ENCODE measurements around the gene THOC2. TPM values are rescaled to one million over a fixed set of nuclear protein-coding genes. Genes with fewer than 3 reads are reported as not detected.

The THOC2 gene
- total RNA-seq, 2 donors from 2014 or later = 88.8 to 93.2 TPM

GRCh38 chrX:123695242-123695641 lies 37.6 kb downstream of the THOC2 start:
- Histone ChIP-seq H3K36me3 (ENCODE audit: control insufficient read depth, insufficient read depth, low read length) (peaks cover 24% of the 10 kb centered on the region), H3K27ac (ENCODE audit: low read depth, low read length) (no peak overlapping the region), H3K4me3 (ENCODE audit: low read length) (no peak overlapping the region), H3K9me3 (ENCODE audit: control insufficient read depth, low read length) (no peaks in the 10 kb centered on the region), H3K9ac (ENCODE audit: extremely low read depth, low read length, poor library complexity, severe bottlenecking) (no peak overlapping the region), H3K27me3 (ENCODE audit: control insufficient read depth, insufficient read depth, low read length, poor library complexity, severe bottlenecking) (no peaks in the 10 kb centered on the region), H3K4me1 (ENCODE audit: control insufficient read depth, insufficient read depth, low read length) (no peaks in the 10 kb centered on the region)
- H3K4me3 Mint-ChIP-seq = no peak overlapping the region
- no peak overlapping the region for H3K27ac Mint-ChIP-seq
- H3K27me3 Mint-ChIP-seq (ENCODE audit: insufficient read depth) = no peaks in the 10 kb centered on the region
- peaks cover 17% of the 10 kb centered on the region for H3K36me3 Mint-ChIP-seq (ENCODE audit: low read depth)
- no peak for DNase-seq
- no peak for TF ChIP-seq CTCF (conservative IDR thresholded peaks at IDR 0.05)
- H3K4me1 Mint-ChIP-seq = no peaks in the 10 kb centered on the region
- H3K9me3 Mint-ChIP-seq = peaks cover 26% of the 10 kb centered on the region

- no peak for DNase-seq
- H3K4me3 Mint-ChIP-seq = no peak overlapping the region
- no peak overlapping the region for H3K9ac ChIP-seq (ENCODE audit: extremely low read depth, low read length, poor library complexity, severe bottlenecking)
- no peak overlapping the region for H3K27ac ChIP-seq (ENCODE audit: low read depth, low read length)
- H3K4me3 ChIP-seq (ENCODE audit: low read length) = no peak overlapping the region
- H3K36me3 ChIP-seq (ENCODE audit: control insufficient read depth, insufficient read depth, low read length) = peaks cover 27% of the 10 kb centered on the region
- peaks cover 31% of the 10 kb centered on the region for H3K9me3 Mint-ChIP-seq
- H3K9me3 ChIP-seq (ENCODE audit: control insufficient read depth, low read length) = no peaks in the 10 kb centered on the region
- no peaks in the 10 kb centered on the region for H3K4me1 Mint-ChIP-seq
- H3K27me3 ChIP-seq (ENCODE audit: control insufficient read depth, insufficient read depth, low read length, poor library complexity, severe bottlenecking) = no peaks in the 10 kb centered on the region
- no peak overlapping the region for H3K27ac Mint-ChIP-seq
- WGBS, 2 experiments (ENCODE audit: insufficient coverage in 1 of 2, insufficient read length in 1 of 2) = 100% methylated on average over 1 to 3 of the region's 5 CpGs
- H3K27me3 Mint-ChIP-seq (ENCODE audit: insufficient read depth) = no peaks in the 10 kb centered on the region
- TF ChIP-seq CTCF (conservative IDR thresholded peaks at IDR 0.05) = no peak
- H3K36me3 Mint-ChIP-seq (ENCODE audit: low read depth) = peaks cover 18% of the 10 kb centered on the region
- H3K4me1 ChIP-seq (ENCODE audit: control insufficient read depth, insufficient read depth, low read length) = no peaks in the 10 kb centered on the region
Observed at GRCh38 chrX:123691776-123692175, 41.1 kb downstream of the THOC2 start.

- Histone ChIP-seq H3K4me3 (ENCODE audit: low read length) (no peak overlapping the region), H3K36me3 (ENCODE audit: control insufficient read depth, insufficient read depth, low read length) (peaks cover 16% of the 10 kb centered on the region), H3K9ac (ENCODE audit: extremely low read depth, low read length, poor library complexity, severe bottlenecking) (no peak overlapping the region), H3K27me3 (ENCODE audit: control insufficient read depth, insufficient read depth, low read length, poor library complexity, severe bottlenecking) (no peaks in the 10 kb centered on the region), H3K9me3 (ENCODE audit: control insufficient read depth, low read length) (no peaks in the 10 kb centered on the region), H3K4me1 (ENCODE audit: control insufficient read depth, insufficient read depth, low read length) (no peaks in the 10 kb centered on the region), H3K27ac (ENCODE audit: low read depth, low read length) (no peak overlapping the region)
- no peak for TF ChIP-seq CTCF (conservative IDR thresholded peaks at IDR 0.05)
- WGBS, 2 experiments (ENCODE audit: insufficient coverage in 1 of 2, insufficient read length in 1 of 2) = 100% methylated on average over 1 of the region's 1 CpG; no CpG with 5 or more reads in 1 of the 2 experiments
- H3K9me3 Mint-ChIP-seq = peaks cover 28% of the 10 kb centered on the region
- H3K27me3 Mint-ChIP-seq (ENCODE audit: insufficient read depth) = no peaks in the 10 kb centered on the region
- no peak overlapping the region for H3K4me3 Mint-ChIP-seq
- no peak overlapping the region for H3K27ac Mint-ChIP-seq
- no peak for DNase-seq
- peaks cover 25% of the 10 kb centered on the region for H3K36me3 Mint-ChIP-seq (ENCODE audit: low read depth)
- H3K4me1 Mint-ChIP-seq = no peaks in the 10 kb centered on the region
Observed at GRCh38 chrX:123688524-123688923, 44.3 kb downstream of the THOC2 start.
